ENCODE results near the gene EIF4H. TPM values are rescaled to one million over a fixed set of nuclear protein-coding genes. Genes with fewer than 3 reads are reported as not detected.

Gene EIF4H
- total RNA-seq, 4 donors from 2014 or later, result 194 to 261 (median 249) TPM

DNA sequence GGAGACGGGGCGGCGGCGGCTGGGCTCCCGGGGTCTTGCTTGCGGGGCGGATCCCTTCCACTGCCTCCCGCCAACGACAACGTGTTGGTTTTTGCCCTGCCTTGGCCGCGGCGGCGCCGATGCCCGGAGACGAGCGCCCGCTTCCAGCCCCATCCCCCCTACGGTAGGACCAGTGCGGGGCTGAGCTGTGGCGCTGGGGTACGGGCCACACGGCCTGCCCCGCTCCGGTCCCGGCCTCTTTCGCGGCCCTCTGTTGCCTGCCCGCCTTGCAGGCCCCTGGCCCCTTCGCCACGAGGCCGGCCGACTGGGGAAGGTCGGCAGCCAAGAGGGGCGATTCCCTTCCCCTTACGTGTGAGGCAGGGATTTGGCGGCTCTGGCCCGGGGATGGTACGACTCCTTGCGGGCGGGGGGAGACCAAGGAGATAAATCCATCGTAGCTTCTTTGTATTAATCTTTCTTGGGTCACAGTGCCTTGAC is 488 bp downstream of the EIF4H start:
- Histone ChIP-seq H3K27ac (peak overlapping the region; percentile 95 to 99 (median 98)), H3K4me3 (peak overlapping the region; percentile 73 to 97 (median 88)), H3K27me3 (no peaks in the 10 kb centered on the region), H3K36me3 (peaks cover 0 to 33% (median 0%) of the 10 kb centered on the region in 3 donors), H3K9me3 (no peaks in the 10 kb centered on the region), H3K4me1 (peaks cover 36 to 65% (median 46%) of the 10 kb centered on the region in 3 donors)
- intact Hi-C loops (cut with DNase I), result no loop called here
- TF ChIP-seq, protein P1, sequence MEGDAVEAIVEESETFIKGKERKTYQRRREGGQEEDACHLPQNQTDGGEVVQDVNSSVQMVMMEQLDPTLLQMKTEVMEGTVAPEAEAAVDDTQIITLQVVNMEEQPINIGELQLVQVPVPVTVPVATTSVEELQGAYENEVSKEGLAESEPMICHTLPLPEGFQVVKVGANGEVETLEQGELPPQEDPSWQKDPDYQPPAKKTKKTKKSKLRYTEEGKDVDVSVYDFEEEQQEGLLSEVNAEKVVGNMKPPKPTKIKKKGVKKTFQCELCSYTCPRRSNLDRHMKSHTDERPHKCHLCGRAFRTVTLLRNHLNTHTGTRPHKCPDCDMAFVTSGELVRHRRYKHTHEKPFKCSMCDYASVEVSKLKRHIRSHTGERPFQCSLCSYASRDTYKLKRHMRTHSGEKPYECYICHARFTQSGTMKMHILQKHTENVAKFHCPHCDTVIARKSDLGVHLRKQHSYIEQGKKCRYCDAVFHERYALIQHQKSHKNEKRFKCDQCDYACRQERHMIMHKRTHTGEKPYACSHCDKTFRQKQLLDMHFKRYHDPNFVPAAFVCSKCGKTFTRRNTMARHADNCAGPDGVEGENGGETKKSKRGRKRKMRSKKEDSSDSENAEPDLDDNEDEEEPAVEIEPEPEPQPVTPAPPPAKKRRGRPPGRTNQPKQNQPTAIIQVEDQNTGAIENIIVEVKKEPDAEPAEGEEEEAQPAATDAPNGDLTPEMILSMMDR (IDR thresholded peaks at IDR 0.05), result no peak
- no peak for TF ChIP-seq POLR2A (IDR thresholded peaks at IDR 0.05)
- no peak for DNase-seq
- WGBS, 2 donors, result 0% methylated on average over 5 to 7 of the region's 43 CpGs

DNA sequence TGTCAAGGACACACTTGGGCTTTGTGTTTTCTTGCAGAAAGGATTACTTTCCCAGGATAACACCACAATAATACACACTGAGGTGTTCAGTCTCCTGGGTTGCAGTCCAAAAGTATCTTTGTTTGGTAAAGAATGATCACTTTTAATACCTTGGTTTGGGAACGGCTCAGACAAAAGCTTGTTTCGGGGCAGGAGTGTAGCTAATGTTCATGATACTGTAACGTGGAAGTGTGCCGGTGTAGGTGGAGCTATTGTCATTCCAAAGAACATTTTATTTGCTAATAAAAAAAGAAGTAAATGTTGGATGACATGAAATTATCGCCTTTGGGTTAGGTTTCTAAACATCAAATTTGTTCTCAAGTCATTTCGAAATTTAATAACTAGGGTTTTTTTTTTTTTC is 1.2 kb downstream of the EIF4H start:
- no peaks in the 10 kb centered on the region for H3K9me3 ChIP-seq
- peak overlapping the region in 3 of 4 donors; percentile 95 to 99 (median 98) for H3K27ac ChIP-seq
- no peaks in the 10 kb centered on the region for H3K27me3 ChIP-seq
- H3K4me1 ChIP-seq, result peaks cover 36 to 72% (median 49%) of the 10 kb centered on the region in 3 donors
- DNase-seq, result no peak
- peaks cover 0 to 40% (median 0%) of the 10 kb centered on the region in 3 donors for H3K36me3 ChIP-seq
- peak overlapping the region; percentile 73 to 97 (median 88) for H3K4me3 ChIP-seq
- WGBS, 2 donors, result 3 to 8% methylated on average over 6 of the region's 6 CpGs
- intact Hi-C loops (cut with DNase I), result no loop called here
- TF ChIP-seq POLR2A (IDR thresholded peaks at IDR 0.05), result no peak
- TF ChIP-seq, protein P1 (IDR thresholded peaks at IDR 0.05), result no peak

DNA sequence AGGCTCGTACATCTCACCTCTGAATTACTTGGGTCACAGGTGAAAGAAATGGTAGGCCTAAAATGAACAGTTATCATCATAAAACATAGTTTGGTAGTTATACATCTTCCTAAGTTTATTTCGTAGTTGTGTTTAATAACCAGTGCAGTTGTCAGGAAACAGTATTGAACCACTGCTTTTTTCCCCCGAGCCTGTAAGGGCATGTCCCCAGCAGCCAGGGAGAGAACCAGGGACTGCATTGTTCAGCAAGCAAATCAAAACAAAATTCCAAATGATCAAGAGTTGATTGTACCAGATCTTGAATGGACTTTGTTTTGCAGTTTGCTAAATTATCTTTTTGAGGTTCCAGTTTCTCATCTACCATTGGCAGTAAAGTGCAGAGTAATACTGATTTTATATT is 2.4 kb downstream of the EIF4H start:
- WGBS, 2 donors, result 19 to 31% methylated on average over 3 of the region's 3 CpGs
- peak overlapping the region in 1 of 4 donors; percentile 85 for H3K4me3 ChIP-seq
- TF ChIP-seq, protein P1 (IDR thresholded peaks at IDR 0.05), result no peak
- TF ChIP-seq POLR2A (IDR thresholded peaks at IDR 0.05), result no peak
- H3K9me3 ChIP-seq, result no peaks in the 10 kb centered on the region
- no peak for DNase-seq
- H3K36me3 ChIP-seq, result peaks cover 0 to 52% (median 0%) of the 10 kb centered on the region in 3 donors
- peaks cover 36 to 84% (median 61%) of the 10 kb centered on the region in 3 donors for H3K4me1 ChIP-seq
- no peaks in the 10 kb centered on the region for H3K27me3 ChIP-seq
- H3K27ac ChIP-seq, result peak overlapping the region in 3 of 4 donors; percentile 15 to 50 (median 50)
- intact Hi-C loops (cut with DNase I), result no loop called here

DNA sequence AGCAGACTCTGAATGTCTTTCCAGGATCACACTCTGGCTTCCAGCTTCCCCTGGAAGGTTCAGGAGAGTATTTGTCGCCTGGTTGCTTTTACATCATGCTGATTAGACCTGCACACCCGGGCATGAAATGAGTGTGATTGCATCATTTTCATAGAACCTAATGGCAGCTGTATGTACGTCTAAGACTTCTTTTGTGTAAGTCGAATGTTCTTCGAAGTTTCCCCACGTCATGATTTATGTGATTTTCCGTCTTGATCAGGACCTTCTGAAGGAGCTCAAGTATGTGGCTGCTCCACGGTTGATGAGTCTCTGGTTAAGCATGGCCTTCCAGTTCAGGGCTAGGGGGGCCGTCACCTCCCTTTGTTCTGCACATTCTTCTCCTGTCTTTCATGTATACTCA is 4.5 kb downstream of the EIF4H start:
- no peak for DNase-seq
- H3K4me3 ChIP-seq, result no peak overlapping the region
- no peaks in the 10 kb centered on the region for H3K27me3 ChIP-seq
- TF ChIP-seq, protein P1 (IDR thresholded peaks at IDR 0.05), result no peak
- no peak for TF ChIP-seq POLR2A (IDR thresholded peaks at IDR 0.05)
- peaks cover 0 to 61% (median 0%) of the 10 kb centered on the region in 3 donors for H3K36me3 ChIP-seq
- WGBS, 2 donors, result 21 to 28% methylated on average over 9 of the region's 9 CpGs
- H3K9me3 ChIP-seq, result no peaks in the 10 kb centered on the region
- intact Hi-C loops (cut with DNase I), result no loop called here
- peaks cover 41 to 89% (median 78%) of the 10 kb centered on the region in 3 donors for H3K4me1 ChIP-seq
- peak overlapping the region in 2 of 4 donors; percentile 38 to 50 for H3K27ac ChIP-seq

DNA sequence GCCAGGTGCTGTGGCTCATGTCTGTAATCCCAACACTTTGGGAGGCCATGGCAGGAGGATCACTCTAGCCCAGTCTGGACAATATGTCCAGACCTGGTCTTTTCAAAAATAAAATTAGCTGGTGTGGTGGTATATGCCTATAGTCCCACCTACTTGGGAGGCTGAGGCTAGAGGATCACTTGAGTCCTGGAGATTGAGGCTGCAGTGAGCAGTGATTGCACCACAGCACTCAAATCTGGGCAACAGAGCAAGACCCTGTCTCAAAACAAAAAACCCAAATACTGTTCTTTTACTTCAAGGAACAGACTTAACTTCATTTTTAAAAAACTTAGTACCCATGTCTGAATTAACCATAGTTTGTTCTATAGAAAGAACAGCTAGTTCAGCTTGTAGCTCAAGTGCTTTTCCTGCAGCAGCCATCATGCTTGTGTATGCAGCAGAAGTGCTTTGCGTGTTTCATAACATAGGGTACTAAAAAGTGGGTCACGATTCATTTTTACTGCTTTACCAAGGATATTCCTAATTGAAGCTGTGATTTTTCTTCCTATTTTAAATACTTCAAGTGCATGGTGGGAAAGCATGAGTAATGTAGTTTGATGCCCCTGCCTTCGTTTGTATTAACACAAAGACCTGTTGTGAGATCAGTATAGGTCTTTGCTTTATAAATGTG is 5.9 kb downstream of the EIF4H start:
- peaks cover 0 to 61% (median 0%) of the 10 kb centered on the region in 3 donors for H3K36me3 ChIP-seq
- H3K9me3 ChIP-seq, result no peaks in the 10 kb centered on the region
- intact Hi-C loops (cut with DNase I), result no loop called here
- H3K4me3 ChIP-seq, result no peak overlapping the region
- H3K27me3 ChIP-seq, result no peaks in the 10 kb centered on the region
- H3K4me1 ChIP-seq, result peaks cover 38 to 100% (median 91%) of the 10 kb centered on the region in 3 donors
- TF ChIP-seq POLR2A (IDR thresholded peaks at IDR 0.05), result no peak
- TF ChIP-seq, protein P1 (IDR thresholded peaks at IDR 0.05), result no peak
- no peak overlapping the region for H3K27ac ChIP-seq
- 60 to 66% methylated on average over 3 of the region's 3 CpGs for WGBS, 2 donors
- DNase-seq, result no peak
